HEK293 (cell line): Measurements from ENCODE around the gene GPAT2.
"Not testable (repeated sequence)": the region's sequence is repeated elsewhere in the genome, so short reads cannot be mapped to it uniquely, and the experiment has no call there.

Experiments
- REST ChIP-seq: fragments of 450-650 bp; formaldehyde crosslinking; IDR thresholded peaks from 2 replicates; pipeline ENCODE4 v1.5.1; 2016; ENCODE audit warnings: missing biosample characterization, missing genetic modification characterization
- ZBTB11 ChIP-seq: fragments of 450-650 bp; formaldehyde crosslinking; conservative IDR thresholded peaks from 2 replicates; pipeline ENCODE4 v1.5.1; 2016; ENCODE audit warnings: low read depth, missing biosample characterization, missing genetic modification characterization

- not testable (repeated sequence) for TF ChIP-seq REST, ZBTB11 (tag by site-specific recombination)
Measured at GRCh38 chr2:96021142-96021541, 13.6 kb downstream of the GPAT2 start.
